H9 (cell line): ENCODE results near the gene ADA. TPM values are rescaled to one million over a fixed set of nuclear protein-coding genes. Genes with fewer than 3 reads are reported as not detected.
A peak's percentile ranks its signal among the peaks of the same experiment; 100 is the strongest.

Experiments
- DNase-seq: peaks from one replicate; pipeline ENCODE4 v3.0.0-alpha.2; 2017
- H2AFZ ChIP-seq: one replicate; pipeline ENCODE4 v1.6.1; 2013; ENCODE audit warnings: mild to moderate bottlenecking, low read length, control low read depth, moderate library complexity
- H2AK5ac ChIP-seq: 2 replicates; pipeline ENCODE4 v1.6.1; 2013; ENCODE audit warnings: low read length, control low read depth, mixed read lengths; ENCODE audit not compliant: insufficient read length
- H2BK120ac ChIP-seq: one replicate; pipeline ENCODE4 v1.6.1; 2013; ENCODE audit warnings: low read depth, mild to moderate bottlenecking, low read length, control low read depth, inconsistent platforms; ENCODE audit not compliant: poor library complexity, severe bottlenecking
- H2BK12ac ChIP-seq: 2 replicates; pipeline ENCODE4 v1.6.1; 2013; ENCODE audit warnings: low read length, control low read depth, mixed read lengths, low read depth; ENCODE audit not compliant: insufficient read length
- H2BK15ac ChIP-seq: 2 replicates; pipeline ENCODE4 v1.6.1; 2013; ENCODE audit warnings: low read depth, low read length, control low read depth
- H2BK20ac ChIP-seq: one replicate; pipeline ENCODE4 v1.6.1; 2013; ENCODE audit warnings: low read depth, mild to moderate bottlenecking, low read length, control low read depth, inconsistent platforms; ENCODE audit not compliant: poor library complexity, severe bottlenecking
- H2BK5ac ChIP-seq: 2 replicates; pipeline ENCODE4 v1.6.1; 2013; ENCODE audit warnings: low read length, control low read depth, mixed read lengths; ENCODE audit not compliant: insufficient read length
- H3K14ac ChIP-seq: 2 replicates; pipeline ENCODE4 v1.6.1; 2013; ENCODE audit warnings: low read length, control low read depth; ENCODE audit not compliant: insufficient read depth
- H3K18ac ChIP-seq: 2 replicates; pipeline ENCODE4 v1.6.1; 2013; ENCODE audit warnings: low read depth, mild to moderate bottlenecking, mixed read lengths, low read length, control low read depth; ENCODE audit not compliant: insufficient read length
- H3K23ac ChIP-seq: 2 replicates; pipeline ENCODE4 v1.6.1; 2013; ENCODE audit warnings: low read length, control low read depth, mixed read lengths, low read depth; ENCODE audit not compliant: insufficient read length
- H3K23me2 ChIP-seq: 2 replicates; pipeline ENCODE4 v1.6.1; 2013; ENCODE audit warnings: low read depth, mild to moderate bottlenecking, mixed read lengths, low read length, control low read depth; ENCODE audit not compliant: insufficient read length, poor library complexity, severe bottlenecking
- H3K27ac ChIP-seq: 2 replicates; pipeline ENCODE4 v1.5.1; 2013; ENCODE audit warnings: low read length, control low read depth, mixed read lengths, low read depth; ENCODE audit not compliant: insufficient read length
- H3K27me3 ChIP-seq: 2 replicates; pipeline ENCODE4 v1.6.1; 2013; ENCODE audit warnings: low read length, control low read depth, inconsistent platforms; ENCODE audit not compliant: insufficient read depth
- H3K4ac ChIP-seq: 2 replicates; pipeline ENCODE4 v1.6.1; 2013; ENCODE audit warnings: low read depth, mild to moderate bottlenecking, control low read depth, inconsistent platforms, low read length, moderate library complexity
- H3K4me1 ChIP-seq: 2 replicates; pipeline ENCODE4 v1.6.1; 2013; ENCODE audit warnings: low read length, control low read depth, inconsistent platforms; ENCODE audit not compliant: insufficient read depth
- H3K4me2 ChIP-seq: 2 replicates; pipeline ENCODE4 v1.6.1; 2013; ENCODE audit warnings: low read length, control low read depth, mixed read lengths; ENCODE audit not compliant: insufficient read length, insufficient read depth
- H3K56ac ChIP-seq: 2 replicates; pipeline ENCODE4 v1.6.1; 2013; ENCODE audit warnings: low read depth, mild to moderate bottlenecking, mixed read lengths, low read length, control low read depth; ENCODE audit not compliant: insufficient read length
- H3K79me1 ChIP-seq: 2 replicates; pipeline ENCODE4 v1.6.1; 2013; ENCODE audit warnings: low read depth, mild to moderate bottlenecking, moderate library complexity, low read length, control low read depth, inconsistent platforms; ENCODE audit not compliant: insufficient read depth, poor library complexity, severe bottlenecking
- H3K79me2 ChIP-seq: 2 replicates; pipeline ENCODE4 v1.6.1; 2013; ENCODE audit warnings: low read length, control low read depth, inconsistent platforms; ENCODE audit not compliant: insufficient read depth
- H3K9ac ChIP-seq: 2 replicates; pipeline ENCODE4 v1.6.1; 2013; ENCODE audit warnings: low read length, control low read depth, mixed read lengths; ENCODE audit not compliant: insufficient read length; ENCODE audit errors: extremely low read depth
- H3K9me3 ChIP-seq: one replicate; pipeline ENCODE4 v1.6.1; 2013; ENCODE audit warnings: low read depth, low read length, inconsistent platforms; ENCODE audit not compliant: control insufficient read depth
- H3T11ph ChIP-seq: one replicate; pipeline ENCODE4 v1.6.1; 2013; ENCODE audit warnings: mild to moderate bottlenecking, low read length, control low read depth, inconsistent platforms
- H4K20me1 ChIP-seq: one replicate; pipeline ENCODE4 v1.6.1; 2013; ENCODE audit not compliant: control insufficient read depth, insufficient read length, insufficient read depth
- H4K5ac ChIP-seq: 2 replicates; pipeline ENCODE4 v1.6.1; 2013; ENCODE audit warnings: low read depth, mild to moderate bottlenecking, mixed read lengths, low read length, control low read depth; ENCODE audit not compliant: insufficient read length
- H4K8ac ChIP-seq: replicated peaks from 2 replicates; pipeline ENCODE4 v1.6.1; 2013; ENCODE audit warnings: low read length, control low read depth, mixed read lengths, low read depth; ENCODE audit not compliant: insufficient read length
- H4K91ac ChIP-seq: 2 replicates; pipeline ENCODE4 v1.6.1; 2013; ENCODE audit warnings: low read depth, mild to moderate bottlenecking, moderate library complexity, mixed read lengths, low read length, control low read depth; ENCODE audit not compliant: insufficient read length
- H3K27ac Mint-ChIP-seq, 3 experiments: 2 replicates in 2 of 3; 3 replicates in 1 of 3; pipeline ENCODE4 v1.8.0; 2020 to 2021; ENCODE audit warnings: mixed read lengths in 3 of 3, mild to moderate bottlenecking in 1 of 3, moderate library complexity in 1 of 3
- H3K27me3 Mint-ChIP-seq: 2 replicates; pipeline ENCODE4 v1.8.0; 2021; ENCODE audit warnings: low read depth, mild to moderate bottlenecking, moderate library complexity, mixed read lengths
- H3K36me3 Mint-ChIP-seq, 3 experiments: 2 replicates in 2 of 3; 3 replicates in 1 of 3; pipeline ENCODE4 v1.8.0; 2020 to 2021; ENCODE audit warnings: low read depth in 3 of 3, mixed read lengths in 3 of 3; ENCODE audit not compliant: insufficient read depth in 1 of 3
- H3K4me1 Mint-ChIP-seq, 2 experiments: 2 replicates each; pipeline ENCODE4 v1.8.0; 2020; ENCODE audit warnings: mixed read lengths in 2 of 2
- H3K4me3 Mint-ChIP-seq, 2 experiments: 2 replicates in 1 of 2; 3 replicates in 1 of 2; pipeline ENCODE4 v1.8.0; 2020 to 2021; ENCODE audit warnings: mild to moderate bottlenecking in 2 of 2, mixed read lengths in 2 of 2, moderate library complexity in 1 of 2
- H3K9me3 Mint-ChIP-seq, 2 experiments: 2 replicates in 1 of 2; 3 replicates in 1 of 2; pipeline ENCODE4 v1.8.0; 2020; ENCODE audit warnings: mild to moderate bottlenecking in 2 of 2, mixed read lengths in 2 of 2, moderate library complexity in 1 of 2
- WGBS: extraction: QIAGEN DNeasy Blood & Tissue Kit; methylation state at CpG from one replicate; pipeline ENCODE4 v1.1.7; 2013; ENCODE audit warnings: missing lambda C conversion rate, low lambda C conversion rate, mixed read lengths; ENCODE audit not compliant: insufficient read length; ENCODE audit errors: extremely low coverage; 5-methylcytosine and 5-hydroxymethylcytosine counted together
- total RNA-seq: library from RNA; stranded (reverse); gene quantifications from 2 replicates; pipeline ENCODE4 v1.2.1, GENCODE V29; 2021
- TF ChIP-seq, protein P1 (sequence below): fragments of 200-600 bp; sonication (generic); conservative IDR thresholded peaks from 3 replicates; pipeline ENCODE4 v1.8.0; 2021; ENCODE audit warnings: antibody characterized with exemption, mild to moderate bottlenecking

Gene ADA
- total RNA-seq, 1 experiment from 2014 or later = 22.0 TPM

GRCh38 chr20:44600301-44600700 is 51.2 kb downstream of the ADA start:
- no peak for DNase-seq
- Histone ChIP-seq H3T11ph (no peak overlapping the region), H3K18ac (no peak overlapping the region), H3K56ac (no peak overlapping the region), H3K4me2 (no peak overlapping the region), H2BK20ac (no peak overlapping the region), H2BK15ac (no peak overlapping the region), H3K79me2 (no peaks in the 10 kb centered on the region), H3K23me2 (no peaks in the 10 kb centered on the region), H2AFZ (no peak overlapping the region), H4K5ac (no peak overlapping the region), H3K27ac (no peak overlapping the region), H4K20me1 (no peaks in the 10 kb centered on the region), H3K23ac (no peak overlapping the region), H3K4me1 (peaks cover 8% of the 10 kb centered on the region; the same call in 1 of the 2 replicates), H2AK5ac (no peak overlapping the region), H3K79me1 (no peaks in the 10 kb centered on the region), H2BK12ac (no peak overlapping the region), H4K91ac (no peak overlapping the region), H3K4ac (no peak overlapping the region), H3K27me3 (no peaks in the 10 kb centered on the region), H2BK5ac (no peak overlapping the region), H4K8ac (no peak overlapping the region), H3K9me3 (no peaks in the 10 kb centered on the region), H2BK120ac (no peak overlapping the region), H3K9ac (no peak overlapping the region), H3K14ac (no peak overlapping the region)
- no peak overlapping the region for H3K4me3 Mint-ChIP-seq
- H3K9me3 Mint-ChIP-seq = no peaks in the 10 kb centered on the region
- H3K27me3 Mint-ChIP-seq = no peaks in the 10 kb centered on the region
- peaks cover 31 to 35% of the 10 kb centered on the region in 2 experiments for H3K4me1 Mint-ChIP-seq
- H3K27ac Mint-ChIP-seq = peak overlapping the region in 1 of 3 experiments; percentile 16; a peak in 2 of 7 replicates
- no peaks in the 10 kb centered on the region for H3K36me3 Mint-ChIP-seq
- TF ChIP-seq, protein P1, sequence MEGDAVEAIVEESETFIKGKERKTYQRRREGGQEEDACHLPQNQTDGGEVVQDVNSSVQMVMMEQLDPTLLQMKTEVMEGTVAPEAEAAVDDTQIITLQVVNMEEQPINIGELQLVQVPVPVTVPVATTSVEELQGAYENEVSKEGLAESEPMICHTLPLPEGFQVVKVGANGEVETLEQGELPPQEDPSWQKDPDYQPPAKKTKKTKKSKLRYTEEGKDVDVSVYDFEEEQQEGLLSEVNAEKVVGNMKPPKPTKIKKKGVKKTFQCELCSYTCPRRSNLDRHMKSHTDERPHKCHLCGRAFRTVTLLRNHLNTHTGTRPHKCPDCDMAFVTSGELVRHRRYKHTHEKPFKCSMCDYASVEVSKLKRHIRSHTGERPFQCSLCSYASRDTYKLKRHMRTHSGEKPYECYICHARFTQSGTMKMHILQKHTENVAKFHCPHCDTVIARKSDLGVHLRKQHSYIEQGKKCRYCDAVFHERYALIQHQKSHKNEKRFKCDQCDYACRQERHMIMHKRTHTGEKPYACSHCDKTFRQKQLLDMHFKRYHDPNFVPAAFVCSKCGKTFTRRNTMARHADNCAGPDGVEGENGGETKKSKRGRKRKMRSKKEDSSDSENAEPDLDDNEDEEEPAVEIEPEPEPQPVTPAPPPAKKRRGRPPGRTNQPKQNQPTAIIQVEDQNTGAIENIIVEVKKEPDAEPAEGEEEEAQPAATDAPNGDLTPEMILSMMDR = no peak
- WGBS = no CpG with 5 or more reads among the region's 4 CpGs
